Testis (tissue), 3 donors: Measurements from ENCODE around the gene GIPC1. TPM values are rescaled to one million over a fixed set of nuclear protein-coding genes. Genes with fewer than 3 reads are reported as not detected.

ENCODE experiments used
- DNase-seq: peaks from one replicate; pipeline ENCODE4 v3.0.0-alpha.2; 2019
- H3K27ac ChIP-seq, 2 donors: fragments of 200-600 bp; sonication (generic); one replicate each; pipeline ENCODE4 v1.5.1; 2019
- H3K27me3 ChIP-seq: fragments of 200-600 bp; sonication (generic); one replicate; pipeline ENCODE4 v1.5.1; 2019
- H3K36me3 ChIP-seq: fragments of 200-600 bp; sonication (generic); one replicate; pipeline ENCODE4 v1.5.1; 2017; ENCODE audit warnings: low read depth; ENCODE audit errors: missing control alignments
- H3K4me1 ChIP-seq: fragments of 200-600 bp; sonication (generic); one replicate; pipeline ENCODE4 v1.5.1; 2019
- H3K4me3 ChIP-seq, 2 donors: fragments of 200-600 bp; sonication (generic); one replicate each; pipeline ENCODE4 v1.5.1; 2017 to 2019
- H3K9me3 ChIP-seq: fragments of 200-600 bp; sonication (generic); one replicate; pipeline ENCODE4 v1.5.1; 2017
- POLR2A ChIP-seq: fragments of 450-650 bp; IDR thresholded peaks from one replicate; pipeline ENCODE4 v1.6.1; 2017; ENCODE audit warnings: antibody characterized with exemption, mild to moderate bottlenecking, moderate library complexity
- WGBS, 2 donors: methylation state at CpG; one replicate each; pipeline ENCODE4 v1.1.5; 2018; 5-methylcytosine and 5-hydroxymethylcytosine counted together
- intact Hi-C: fragments of 100-400 bp; cut with DNase I; formaldehyde crosslinking; loops from one replicate; pipeline ENCODE4 v1.15.1; 2023; ENCODE audit warnings: low total_unique reads
- polyA plus RNA-seq: library from polyadenylated mRNA; stranded (reverse); fragments of 350-450 nt; fragmentation: Illumina TruSeq; extraction: RNeasy Lipid Tissue Mini Kit (QIAGEN cat#74804); gene quantifications from one replicate; pipeline ENCODE4 v1.2.3, GENCODE V29; 2014; ENCODE audit warnings: low read depth, low replicate concordance; ENCODE audit not compliant: insufficient read depth
- total RNA-seq, 2 donors: library from RNA; depleted of rRNA; stranded (reverse); fragments of >200 nt; gene quantifications; one replicate each; pipeline ENCODE4 v1.2.3, GENCODE V29; 2016
- TF ChIP-seq, protein P1 (sequence below), 3 experiments: fragments of 450-650 bp in 2 of 3; fragments of 200-600 bp in 1 of 3; sonication (generic) in 1 of 3; IDR thresholded peaks; one replicate each; pipeline ENCODE4 v1.5.1; 2016 to 2019; ENCODE audit warnings: antibody characterized with exemption in 3 of 3, mild to moderate bottlenecking in 2 of 3, moderate library complexity in 1 of 3

The GIPC1 gene
- total and polyA plus RNA-seq, 3 donors from 2014 or later = 47.8 to 57.5 (median 55.0) TPM

- peak within 1 kb of the TSS; percentile 89 to 99 for H3K4me3 ChIP-seq
- H3K4me1 ChIP-seq = peaks cover 44% of the 10 kb centered on the region
- peak within 1 kb of the TSS; percentile 99 to 100 for H3K27ac ChIP-seq
- 1 to 40% methylated on average over 1 to 71 of the region's 82 CpGs for WGBS, 2 donors
- DNase-seq = peak; percentile 84
- intact Hi-C loops = no loop called here
- no peaks in the 10 kb centered on the region for H3K27me3 ChIP-seq
- TF ChIP-seq, protein P1, sequence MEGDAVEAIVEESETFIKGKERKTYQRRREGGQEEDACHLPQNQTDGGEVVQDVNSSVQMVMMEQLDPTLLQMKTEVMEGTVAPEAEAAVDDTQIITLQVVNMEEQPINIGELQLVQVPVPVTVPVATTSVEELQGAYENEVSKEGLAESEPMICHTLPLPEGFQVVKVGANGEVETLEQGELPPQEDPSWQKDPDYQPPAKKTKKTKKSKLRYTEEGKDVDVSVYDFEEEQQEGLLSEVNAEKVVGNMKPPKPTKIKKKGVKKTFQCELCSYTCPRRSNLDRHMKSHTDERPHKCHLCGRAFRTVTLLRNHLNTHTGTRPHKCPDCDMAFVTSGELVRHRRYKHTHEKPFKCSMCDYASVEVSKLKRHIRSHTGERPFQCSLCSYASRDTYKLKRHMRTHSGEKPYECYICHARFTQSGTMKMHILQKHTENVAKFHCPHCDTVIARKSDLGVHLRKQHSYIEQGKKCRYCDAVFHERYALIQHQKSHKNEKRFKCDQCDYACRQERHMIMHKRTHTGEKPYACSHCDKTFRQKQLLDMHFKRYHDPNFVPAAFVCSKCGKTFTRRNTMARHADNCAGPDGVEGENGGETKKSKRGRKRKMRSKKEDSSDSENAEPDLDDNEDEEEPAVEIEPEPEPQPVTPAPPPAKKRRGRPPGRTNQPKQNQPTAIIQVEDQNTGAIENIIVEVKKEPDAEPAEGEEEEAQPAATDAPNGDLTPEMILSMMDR (IDR thresholded peaks at IDR 0.05) = peak in 1 of 3 experiments; percentile 23
- peak; percentile 94 for TF ChIP-seq POLR2A
- no peaks in the 10 kb centered on the region for H3K36me3 ChIP-seq
- no peaks in the 10 kb centered on the region for H3K9me3 ChIP-seq
Observed at GRCh38 chr19:14517840-14518505, 22.0 kb upstream of the GIPC1 start, which contains the start of gene DNAJB1. TSS of gene DNAJB1 (minus strand) at chr19:14518397. CDS start at chr19:14518349, 48 bp downstream.

GRCh38 chr19:14517446-14517839 lies 21.5 kb upstream of the GIPC1 start:
- WGBS, 2 donors = 0 to 2% methylated on average over 18 to 26 of the region's 32 CpGs
- DNase-seq = no peak
- TF ChIP-seq, protein P1 (IDR thresholded peaks at IDR 0.05) = no peak
- TF ChIP-seq POLR2A = no peak

DNA sequence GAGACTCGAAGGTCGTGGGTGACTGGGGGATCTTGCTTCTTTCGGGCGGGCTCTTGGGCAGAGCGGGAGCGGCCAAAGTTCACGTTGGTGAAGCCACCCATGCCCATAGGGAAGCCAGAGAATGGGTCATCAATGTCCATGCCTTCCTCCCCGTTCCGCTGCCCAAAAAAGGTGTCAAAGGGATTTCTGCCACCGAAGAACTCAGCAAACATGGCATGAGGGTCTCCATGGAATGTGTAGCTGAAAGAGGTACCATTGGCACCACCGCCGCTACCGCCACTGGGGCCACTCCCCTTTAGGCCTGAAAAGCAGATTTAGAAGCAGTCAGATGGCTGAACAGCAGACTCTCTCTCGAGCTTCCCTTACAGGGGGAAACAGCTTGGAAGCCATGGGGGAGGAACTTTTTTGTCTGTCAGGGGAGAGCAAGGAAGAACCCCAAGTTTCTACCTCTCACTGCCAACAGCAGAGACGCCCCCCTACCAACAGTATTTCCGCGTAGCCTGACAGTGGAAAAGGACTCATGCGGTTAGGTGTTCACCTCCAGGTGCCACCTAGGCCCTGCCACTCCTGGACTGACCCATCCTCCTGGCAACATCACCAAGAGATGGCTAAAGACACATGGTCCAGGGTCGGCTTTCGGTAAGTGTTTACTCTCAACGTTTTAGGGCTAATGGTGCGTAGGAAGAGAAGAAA lies 21.0 kb upstream of the GIPC1 start:
- DNase-seq = no peak
- intact Hi-C loops = no loop called here
- H3K9me3 ChIP-seq = no peaks in the 10 kb centered on the region
- WGBS, 2 donors = 15 to 22% methylated on average over 18 to 22 of the region's 22 CpGs
- TF ChIP-seq, protein P1 (IDR thresholded peaks at IDR 0.05) = no peak
- no peak for TF ChIP-seq POLR2A
- no peaks in the 10 kb centered on the region for H3K36me3 ChIP-seq
- H3K4me1 ChIP-seq = peaks cover 44% of the 10 kb centered on the region
- H3K27me3 ChIP-seq = no peaks in the 10 kb centered on the region
- H3K4me3 ChIP-seq = peak overlapping the region; percentile 89 to 99
- H3K27ac ChIP-seq = peak overlapping the region; percentile 99 to 100

More at GRCh38 chr19:14517446-14517839, 21.5 kb upstream of the GIPC1 start:
- intact Hi-C loops = no loop called here
- H3K4me1 ChIP-seq = peaks cover 44% of the 10 kb centered on the region
- no peaks in the 10 kb centered on the region for H3K9me3 ChIP-seq
- no peaks in the 10 kb centered on the region for H3K27me3 ChIP-seq
- H3K4me3 ChIP-seq = peak overlapping the region; percentile 89 to 99
- H3K27ac ChIP-seq = peak overlapping the region; percentile 99 to 100
- H3K36me3 ChIP-seq = no peaks in the 10 kb centered on the region

DNA sequence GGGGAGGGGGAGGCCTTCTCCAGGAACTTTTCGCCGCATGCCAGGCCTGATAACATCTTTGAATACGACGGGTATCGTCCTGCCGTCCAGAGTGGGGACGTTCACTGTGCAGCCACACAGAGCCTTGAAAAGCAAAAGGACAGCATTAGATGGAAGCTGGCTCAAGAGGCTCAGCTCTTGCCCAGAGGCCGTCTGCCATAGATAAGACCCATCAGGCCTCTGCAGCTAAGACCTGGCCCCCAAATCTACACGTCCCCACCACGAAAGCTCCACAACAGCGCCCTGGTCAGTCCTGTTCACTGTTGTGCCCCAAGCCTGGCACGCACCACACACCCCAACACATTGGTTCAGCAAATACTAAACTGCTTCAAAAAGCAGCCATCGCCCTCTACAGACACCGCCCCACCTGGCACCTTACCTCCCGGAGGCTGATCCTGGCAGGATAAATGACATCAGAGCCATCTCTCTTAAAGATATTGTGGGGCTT lies 20.2 kb upstream of the GIPC1 start:
- DNase-seq = no peak
- intact Hi-C loops = no loop called here
- Histone ChIP-seq H3K36me3 (no peaks in the 10 kb centered on the region), H3K27ac (peak overlapping the region in 1 of 2 donors; percentile 100), H3K4me3 (peak overlapping the region in 1 of 2 donors; percentile 89), H3K4me1 (peaks cover 44% of the 10 kb centered on the region), H3K9me3 (no peaks in the 10 kb centered on the region), H3K27me3 (no peaks in the 10 kb centered on the region)
- TF ChIP-seq, protein P1 (IDR thresholded peaks at IDR 0.05) = no peak
- no peak for TF ChIP-seq POLR2A
- 36 to 46% methylated on average over 15 of the region's 15 CpGs for WGBS, 2 donors
